ENCODE data around the gene TPRG1L.

The TPRG1L gene

GRCh38 chr1:3649342-3650247 lies 24.8 kb downstream of the TPRG1L start, which contains the start of gene WRAP73 (continued):
- TF ChIP-seq ZXDB (tag by site-specific recombination; IDR thresholded peaks at IDR 0.05): peak; percentile 80
- TF ChIP-seq ZNF2 (tag by site-specific recombination; IDR thresholded peaks at IDR 0.05): 0 out of 2 replicates have a peak, but pooled peaks have one; percentile 38
- 0 out of 2 replicates have a peak, but pooled peaks have one; percentile 52 for TF ChIP-seq KLF9 (tag by site-specific recombination; IDR thresholded peaks at IDR 0.05; ENCODE audit: low read depth)
- TF ChIP-seq ZBTB20 (tag by site-specific recombination; IDR thresholded peaks at IDR 0.05): peak; percentile 63; the same call in 1 of the 2 replicates
- peak; percentile 41 for TF ChIP-seq EGR2 (tag by site-specific recombination; IDR thresholded peaks at IDR 0.05; ENCODE audit: low read depth)
- peak; percentile 84 for TF ChIP-seq ZEB2 (tag by site-specific recombination; IDR thresholded peaks at IDR 0.05)
- no peak for TF ChIP-seq ZNF548 (tag by site-specific recombination; IDR thresholded peaks at IDR 0.05)
- peak; percentile 47; the same call in 1 of the 2 replicates for TF ChIP-seq KLF10 (tag by site-specific recombination; IDR thresholded peaks at IDR 0.05)
- no peak for TF ChIP-seq ZBTB1 (tag by site-specific recombination; IDR thresholded peaks at IDR 0.05)
- no peak for TF ChIP-seq ZNF133 (tag by site-specific recombination; IDR thresholded peaks at IDR 0.05)
- 0 out of 2 replicates have a peak, but pooled peaks have one; percentile 23 for TF ChIP-seq ZNF10 (tag by site-specific recombination; IDR thresholded peaks at IDR 0.05)
- TF ChIP-seq SP7 (tag by site-specific recombination; IDR thresholded peaks at IDR 0.05): 0 out of 2 replicates have a peak, but pooled peaks have one; percentile 44
- TF ChIP-seq CTCF (tag by site-specific recombination; IDR thresholded peaks at IDR 0.05): peak; percentile 84

DNA sequence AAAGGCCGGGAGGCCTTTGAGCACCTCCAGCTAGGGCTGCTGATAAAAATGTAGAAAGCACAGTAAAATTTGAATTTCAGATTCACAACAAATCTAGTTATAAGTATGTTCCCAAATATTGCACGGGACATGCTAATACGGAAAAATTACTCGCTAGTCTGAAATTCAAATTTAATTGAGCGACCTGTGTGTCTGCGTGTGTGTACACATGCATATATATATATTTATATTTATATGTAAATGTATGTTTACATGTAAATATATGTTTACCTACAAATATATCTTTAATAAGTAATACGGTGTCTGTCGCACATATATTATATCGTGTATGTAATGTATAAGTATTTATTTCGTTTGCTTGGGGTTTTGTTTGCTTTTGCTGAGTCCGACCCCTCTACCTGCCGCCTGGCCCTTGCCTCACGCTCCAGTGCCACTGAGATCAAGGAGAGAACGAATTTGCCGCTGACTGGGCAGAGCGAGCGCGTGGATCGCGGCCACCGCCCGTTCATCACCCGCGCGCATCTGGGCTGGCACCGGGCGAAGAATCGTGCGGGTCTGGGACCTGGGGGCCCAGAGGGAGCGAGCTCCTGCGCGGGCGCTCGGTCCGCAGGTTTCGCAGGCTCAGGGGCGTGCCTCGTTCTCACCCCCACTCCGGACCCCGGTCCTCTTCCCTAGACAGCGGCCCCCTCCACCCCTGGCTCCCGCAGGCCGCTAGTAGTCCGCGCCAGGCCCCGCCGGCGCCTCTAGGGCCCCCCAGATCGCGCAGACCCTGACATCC lies 25.6 kb downstream of the TPRG1L start:
- no peak overlapping the region for H3K27ac ChIP-seq (ENCODE audit: extremely low read depth, low read depth, low read length)
- H3K36me3 ChIP-seq (ENCODE audit: control insufficient read depth in 2 of 2, insufficient read depth in 1 of 2, low read length in 2 of 2): peaks cover 0 to 31% of the 10 kb centered on the region in 2 experiments; a peak in 1 of 3 replicates
- ChIA-PET CTCF (interaction anchor here (0.6 kb wide), 1 partner anchor 165 kb away, joined by 3 read pairs; no protein-coding TSS in a partner anchor), POLR2A (no interaction called here)
- H3K4me3 ChIP-seq (ENCODE audit: low read depth, low read length): no peak overlapping the region
- no peaks in the 10 kb centered on the region for H3K4me1 ChIP-seq (ENCODE audit: control insufficient read depth, insufficient read depth, low read length)
- no peaks in the 10 kb centered on the region for H3K9me3 ChIP-seq (ENCODE audit: control insufficient read depth, insufficient read depth, low read depth, low read length)
- no peak for TF ChIP-seq PATZ1 (tag by site-specific recombination; IDR thresholded peaks at IDR 0.05)
- peak; percentile 13; the same call in 1 of the 2 replicates for TF ChIP-seq ZNF335 (tag by site-specific recombination; conservative IDR thresholded peaks at IDR 0.05)
- TF ChIP-seq, protein P1, sequence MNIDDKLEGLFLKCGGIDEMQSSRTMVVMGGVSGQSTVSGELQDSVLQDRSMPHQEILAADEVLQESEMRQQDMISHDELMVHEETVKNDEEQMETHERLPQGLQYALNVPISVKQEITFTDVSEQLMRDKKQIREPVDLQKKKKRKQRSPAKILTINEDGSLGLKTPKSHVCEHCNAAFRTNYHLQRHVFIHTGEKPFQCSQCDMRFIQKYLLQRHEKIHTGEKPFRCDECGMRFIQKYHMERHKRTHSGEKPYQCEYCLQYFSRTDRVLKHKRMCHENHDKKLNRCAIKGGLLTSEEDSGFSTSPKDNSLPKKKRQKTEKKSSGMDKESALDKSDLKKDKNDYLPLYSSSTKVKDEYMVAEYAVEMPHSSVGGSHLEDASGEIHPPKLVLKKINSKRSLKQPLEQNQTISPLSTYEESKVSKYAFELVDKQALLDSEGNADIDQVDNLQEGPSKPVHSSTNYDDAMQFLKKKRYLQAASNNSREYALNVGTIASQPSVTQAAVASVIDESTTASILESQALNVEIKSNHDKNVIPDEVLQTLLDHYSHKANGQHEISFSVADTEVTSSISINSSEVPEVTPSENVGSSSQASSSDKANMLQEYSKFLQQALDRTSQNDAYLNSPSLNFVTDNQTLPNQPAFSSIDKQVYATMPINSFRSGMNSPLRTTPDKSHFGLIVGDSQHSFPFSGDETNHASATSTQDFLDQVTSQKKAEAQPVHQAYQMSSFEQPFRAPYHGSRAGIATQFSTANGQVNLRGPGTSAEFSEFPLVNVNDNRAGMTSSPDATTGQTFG (tag by site-specific recombination; IDR thresholded peaks at IDR 0.05; ENCODE audit: borderline replicate concordance): no peak
- TF ChIP-seq PRDM10 (tag by site-specific recombination; IDR thresholded peaks at IDR 0.05): 0 out of 2 replicates have a peak, but pooled peaks have one; percentile 14
- TF ChIP-seq, protein P2, sequence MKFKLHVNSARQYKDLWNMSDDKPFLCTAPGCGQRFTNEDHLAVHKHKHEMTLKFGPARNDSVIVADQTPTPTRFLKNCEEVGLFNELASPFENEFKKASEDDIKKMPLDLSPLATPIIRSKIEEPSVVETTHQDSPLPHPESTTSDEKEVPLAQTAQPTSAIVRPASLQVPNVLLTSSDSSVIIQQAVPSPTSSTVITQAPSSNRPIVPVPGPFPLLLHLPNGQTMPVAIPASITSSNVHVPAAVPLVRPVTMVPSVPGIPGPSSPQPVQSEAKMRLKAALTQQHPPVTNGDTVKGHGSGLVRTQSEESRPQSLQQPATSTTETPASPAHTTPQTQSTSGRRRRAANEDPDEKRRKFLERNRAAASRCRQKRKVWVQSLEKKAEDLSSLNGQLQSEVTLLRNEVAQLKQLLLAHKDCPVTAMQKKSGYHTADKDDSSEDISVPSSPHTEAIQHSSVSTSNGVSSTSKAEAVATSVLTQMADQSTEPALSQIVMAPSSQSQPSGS (tag by site-specific recombination; IDR thresholded peaks at IDR 0.05; ENCODE audit: low read depth): no peak
- 0 out of 2 replicates have a peak, but pooled peaks have one; percentile 1 for TF ChIP-seq ELK4 (IDR thresholded peaks at IDR 0.05; ENCODE audit: borderline replicate concordance, low read depth, low read length)
- 0 out of 2 replicates have a peak, but pooled peaks have one; percentile 11 for TF ChIP-seq KLF10 (tag by site-specific recombination; IDR thresholded peaks at IDR 0.05)
- peak; percentile 58; the same call in 1 of the 2 replicates for TF ChIP-seq ZNF596 (tag by site-specific recombination; IDR thresholded peaks at IDR 0.05)
